HUDEP-2 (cell line): ENCODE measurements around the gene SMCO3.
"Not testable (repeated sequence)": the region's sequence is repeated elsewhere in the genome, so short reads cannot be mapped to it uniquely, and the experiment has no call there.

Experiments
- DNase-seq, 76 experiments: peaks; one replicate each; lab custom pipeline; 2025; ENCODE audit not compliant: unreplicated experiment in 76 of 76; lab: John Stamatoyannopoulos, UW

SMCO3 gene

DNA sequence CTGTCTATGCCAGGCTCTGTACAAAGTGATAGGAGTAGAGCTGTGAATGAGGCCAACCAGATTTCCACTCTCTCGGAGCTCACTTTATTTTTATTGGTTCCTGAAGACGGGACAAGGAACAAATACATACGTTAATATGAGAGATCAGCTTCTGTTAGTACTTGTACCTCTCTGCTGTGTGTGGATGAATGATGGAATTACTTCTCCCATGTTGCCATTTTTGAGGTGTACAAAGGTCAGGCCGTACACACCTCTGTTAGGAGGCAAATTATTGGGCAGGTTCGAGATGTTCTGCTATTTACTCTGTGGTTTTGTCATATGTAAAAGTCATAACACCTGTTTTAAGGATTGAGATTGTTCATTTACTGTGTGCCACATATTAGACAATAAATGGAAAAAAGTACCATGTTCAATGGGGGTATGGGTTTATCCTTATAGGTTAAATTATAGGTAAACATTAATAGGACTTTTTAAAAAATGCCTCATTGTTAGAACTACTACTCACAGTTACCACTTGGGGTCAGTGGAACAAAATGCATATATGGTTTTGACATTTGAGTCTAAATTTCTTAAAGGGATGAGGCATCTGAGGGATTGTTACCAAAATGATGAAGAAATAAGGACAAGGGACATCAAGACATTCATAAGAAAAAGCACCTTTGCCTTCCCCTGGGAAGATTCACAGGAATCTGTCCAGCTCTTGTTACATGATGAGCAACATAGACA, 37.6 kb downstream of the SMCO3 start:
- peak in 2 of 76 experiments; percentile 5 to 24 for DNase-seq

DNA sequence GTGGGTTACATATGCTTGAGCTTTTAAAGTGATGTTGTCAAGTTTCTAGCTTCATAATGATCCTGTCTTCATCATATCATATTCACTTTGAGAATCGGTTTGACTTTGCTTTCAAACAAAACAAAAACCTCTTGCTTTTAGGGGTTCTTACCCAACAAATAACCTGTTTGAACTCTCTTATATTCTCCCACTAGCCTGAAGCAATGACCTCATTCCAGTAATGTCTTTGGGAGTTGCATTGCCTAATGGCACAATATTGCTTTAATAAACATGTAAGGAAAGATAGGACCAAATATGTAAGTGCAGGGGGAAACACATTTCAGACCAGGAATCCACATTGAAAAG, 38.4 kb downstream of the SMCO3 start:
- no peak for DNase-seq

DNA sequence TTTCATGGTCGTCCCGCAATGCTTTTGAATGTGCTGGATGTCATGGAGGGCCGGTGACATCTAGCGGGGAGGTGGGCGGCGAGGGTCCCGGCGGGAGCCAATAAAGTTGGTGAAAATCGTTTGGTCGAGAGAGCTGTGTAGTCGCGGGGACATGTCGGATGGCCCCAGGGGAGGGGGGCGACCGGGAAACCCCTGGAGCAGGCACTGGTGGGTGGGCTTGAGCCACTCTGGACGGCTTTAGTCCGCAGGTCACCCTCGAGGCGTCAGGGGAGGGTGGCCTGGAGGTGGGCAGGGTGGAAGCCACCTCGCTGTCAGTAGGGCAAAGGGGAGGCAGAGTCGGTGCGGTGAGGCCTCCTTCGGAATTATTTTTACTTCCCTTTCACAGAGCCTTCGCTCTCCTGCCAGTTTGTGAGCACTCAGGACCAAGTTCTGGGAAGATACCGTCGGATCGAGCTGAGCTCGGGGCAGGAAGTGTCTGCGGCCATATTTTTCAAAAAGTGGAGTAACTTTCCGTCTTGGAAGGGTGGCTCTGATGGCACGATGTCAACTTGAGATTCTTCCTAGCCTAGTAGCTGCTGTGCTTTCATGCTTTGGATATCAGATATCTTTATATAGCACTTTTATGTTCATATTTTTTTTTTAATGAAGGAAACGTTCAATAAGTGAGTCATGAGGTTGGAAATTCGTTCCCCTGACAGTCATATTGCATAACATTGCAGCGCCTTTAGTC, 38.9 kb downstream of the SMCO3 start:
- DNase-seq: peak in 43 of 76 experiments; percentile 4 to 65 (median 28)

DNA sequence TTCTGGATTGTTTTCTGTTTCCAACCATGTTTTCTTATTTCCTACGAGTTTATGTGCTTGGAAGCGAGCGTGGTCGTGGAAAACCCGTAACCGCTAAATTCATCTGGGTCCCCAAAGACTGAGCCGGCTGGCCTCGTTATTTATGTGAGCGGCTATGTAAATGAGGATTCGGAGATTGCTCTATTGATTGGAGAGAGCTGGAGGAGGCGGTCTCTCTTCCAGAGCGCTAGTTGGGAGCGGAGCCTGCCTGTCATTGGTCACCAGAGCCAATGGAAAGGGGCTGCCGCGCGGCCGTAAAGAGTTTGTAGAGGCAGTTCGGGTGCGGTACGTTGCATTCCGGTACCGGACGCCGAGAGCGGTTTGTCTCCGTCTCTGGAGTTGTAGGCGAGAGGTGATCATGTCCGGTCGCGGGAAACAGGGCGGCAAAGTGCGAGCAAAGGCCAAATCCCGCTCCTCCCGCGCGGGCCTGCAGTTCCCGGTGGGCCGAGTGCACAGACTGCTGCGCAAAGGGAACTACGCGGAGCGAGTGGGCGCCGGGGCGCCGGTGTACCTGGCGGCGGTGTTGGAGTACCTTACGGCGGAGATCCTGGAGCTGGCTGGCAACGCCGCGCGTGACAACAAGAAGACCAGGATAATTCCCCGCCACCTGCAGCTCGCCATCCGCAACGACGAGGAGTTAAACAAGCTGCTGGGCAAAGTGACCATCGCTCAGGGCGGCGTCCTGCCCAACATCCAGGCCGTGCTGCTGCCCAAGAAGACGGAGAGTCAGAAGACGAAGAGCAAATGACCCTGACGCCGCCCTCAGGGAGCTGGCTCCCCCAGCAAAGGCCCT, 39.7 kb downstream of the SMCO3 start:
- peak in 75 of 76 experiments; percentile 36 to 96 (median 87) for DNase-seq

DNA sequence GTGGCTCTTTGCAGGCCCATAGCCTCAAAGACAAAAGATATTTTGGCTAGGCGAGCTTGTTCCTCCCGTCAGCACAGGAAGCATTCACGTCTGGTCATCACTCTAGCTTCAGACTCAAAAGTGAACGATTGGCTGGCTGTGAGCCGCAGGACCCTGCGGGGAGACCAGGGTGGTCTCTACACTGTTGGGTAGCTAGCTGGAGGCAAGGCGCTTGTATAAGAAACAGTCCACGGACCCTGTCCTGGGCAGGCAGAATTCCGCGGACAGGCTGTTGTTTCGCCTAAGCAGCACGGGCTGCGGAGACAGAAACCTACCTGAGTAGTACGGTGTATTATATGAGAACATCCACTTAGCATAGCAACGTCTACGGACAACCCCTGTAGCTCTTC, 40.3 kb downstream of the SMCO3 start:
- peak in 6 of 76 experiments; percentile 27 to 80 (median 54) for DNase-seq

DNA sequence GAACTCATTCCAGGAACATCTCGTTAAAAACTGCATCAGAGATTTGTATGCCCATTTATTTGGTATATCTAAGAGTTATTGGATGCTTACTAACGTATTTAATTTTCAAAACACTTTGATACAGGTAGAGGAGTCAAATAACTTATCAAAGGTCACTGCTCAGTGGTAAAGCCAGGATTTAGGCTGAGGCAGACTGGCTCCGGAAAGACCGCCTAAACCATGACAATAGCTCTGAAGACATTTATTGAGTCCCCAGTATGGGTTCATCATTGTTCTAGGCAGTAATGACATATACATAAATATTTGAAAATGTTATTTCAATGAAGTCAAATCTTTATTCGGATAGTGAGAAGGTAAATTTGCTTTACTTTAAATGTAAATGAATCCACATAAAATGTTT, 41.0 kb downstream of the SMCO3 start:
- no peak for DNase-seq

DNA sequence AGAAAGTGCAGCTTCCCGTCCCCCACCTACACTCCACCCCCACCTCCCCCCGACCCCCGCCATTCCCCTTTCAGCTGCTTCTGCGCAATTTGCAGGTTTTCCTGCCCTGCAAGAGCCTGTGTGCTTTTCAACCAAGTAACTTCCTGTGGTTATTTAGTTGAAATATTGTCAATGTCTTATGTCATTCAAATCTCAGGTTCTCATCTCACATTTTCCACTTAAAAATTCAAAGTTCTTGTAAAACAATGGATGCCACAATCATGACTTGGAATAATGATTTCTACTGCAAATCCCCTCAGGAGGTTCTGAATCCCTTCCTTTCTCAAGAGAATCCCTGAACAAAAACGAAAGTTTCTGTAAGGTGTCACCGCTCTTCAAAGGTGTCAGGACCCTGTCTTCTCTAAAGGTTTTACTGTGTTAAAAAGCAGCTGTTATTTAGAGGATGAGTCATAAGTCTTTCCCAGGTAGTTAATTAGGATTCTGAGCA, 42.3 kb downstream of the SMCO3 start:
- DNase-seq: no peak

DNA sequence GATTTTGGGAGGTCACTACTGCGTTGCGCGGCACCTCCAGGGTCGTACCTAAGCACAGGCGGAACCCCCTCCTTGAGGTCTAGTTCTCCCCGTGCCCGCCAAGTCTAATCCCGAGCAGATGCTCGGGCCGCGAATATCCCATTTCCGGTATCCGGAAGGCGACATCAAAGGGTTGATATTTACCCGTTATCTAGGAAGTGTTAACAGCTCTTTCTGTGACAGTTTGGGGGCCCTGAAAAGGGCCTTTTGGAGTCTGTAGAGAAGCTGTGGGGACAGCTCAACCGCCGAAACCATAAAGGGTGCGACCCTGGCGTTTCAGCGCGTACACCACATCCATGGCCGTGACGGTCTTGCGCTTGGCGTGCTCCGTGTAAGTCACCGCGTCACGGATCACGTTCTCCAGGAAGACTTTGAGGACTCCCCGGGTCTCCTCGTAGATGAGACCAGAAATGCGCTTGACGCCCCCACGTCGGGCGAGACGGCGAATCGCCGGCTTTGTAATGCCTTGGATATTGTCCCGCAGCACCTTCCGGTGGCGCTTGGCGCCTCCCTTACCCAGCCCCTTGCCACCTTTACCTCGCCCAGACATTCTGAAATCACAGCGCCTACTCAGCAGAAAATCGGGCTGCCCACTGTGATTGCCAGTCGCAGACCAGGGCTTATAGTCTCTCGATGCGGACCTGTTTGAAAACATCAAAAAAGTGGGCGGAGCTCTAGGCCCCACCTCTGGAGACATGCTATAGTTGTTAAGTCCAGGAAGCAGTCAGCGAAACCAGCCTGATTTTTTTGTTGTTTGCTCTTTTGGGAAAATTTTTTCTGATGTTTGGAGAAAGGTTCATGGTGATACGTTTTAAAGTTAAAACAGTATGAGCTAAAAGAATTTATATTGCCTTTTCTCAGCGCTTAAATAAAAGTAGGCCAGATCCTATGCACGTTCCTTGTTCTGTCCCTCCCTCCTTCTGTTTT, 43.2 kb downstream of the SMCO3 start:
- DNase-seq: peak in 75 of 76 experiments; percentile 25 to 92 (median 75)

DNA sequence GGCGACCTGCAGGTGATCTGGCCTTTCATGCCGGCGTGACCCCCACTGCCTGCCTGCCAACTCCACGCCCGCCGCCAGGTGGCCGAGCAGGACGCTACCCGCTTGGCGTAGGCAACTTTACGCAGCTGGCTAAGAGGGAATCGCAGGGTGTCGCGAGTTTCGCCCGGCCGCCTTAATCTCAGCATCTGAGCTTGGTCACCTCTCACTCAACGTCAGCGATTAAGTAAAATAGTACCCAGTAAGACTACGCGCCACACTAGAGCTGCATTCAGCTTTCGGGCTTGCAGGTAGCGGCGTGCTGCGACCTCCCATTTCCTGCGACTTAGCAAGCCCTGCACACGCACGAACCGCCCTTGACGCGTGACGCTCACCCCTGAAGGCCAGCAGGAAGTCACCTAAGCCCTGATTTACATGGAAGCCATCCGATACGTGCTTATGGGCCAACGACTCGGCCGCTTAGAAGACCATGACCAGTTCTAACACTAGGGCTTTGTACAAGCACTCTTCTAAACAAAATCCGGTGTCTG, 44.0 kb downstream of the SMCO3 start:
- peak in 72 of 76 experiments; percentile 11 to 82 (median 60) for DNase-seq

DNA sequence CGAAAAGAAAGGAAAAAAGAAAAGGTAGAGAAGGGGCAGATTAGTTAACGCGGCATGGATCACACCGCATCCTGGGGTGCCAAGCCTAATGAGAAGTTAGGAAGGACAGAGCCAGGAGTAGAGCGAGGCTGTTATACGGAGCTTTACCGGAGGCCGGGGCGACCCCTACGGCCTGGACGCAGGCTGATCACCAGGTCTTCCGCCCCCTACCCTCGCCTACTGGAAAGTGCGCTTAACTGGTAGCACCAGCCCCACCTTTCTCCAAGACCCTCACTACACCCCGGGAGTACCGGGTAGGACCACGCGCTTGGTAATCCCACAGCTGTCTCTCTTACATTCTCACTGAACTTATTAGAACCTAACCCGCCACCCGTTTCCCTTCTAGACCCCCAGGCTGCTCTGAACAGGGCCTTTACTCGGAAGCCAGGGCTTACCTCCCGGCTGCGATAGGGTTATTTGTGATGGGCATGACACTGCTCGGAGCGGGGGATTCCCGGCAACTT, 44.5 kb downstream of the SMCO3 start:
- peak in 2 of 76 experiments; percentile 18 to 23 for DNase-seq

DNA sequence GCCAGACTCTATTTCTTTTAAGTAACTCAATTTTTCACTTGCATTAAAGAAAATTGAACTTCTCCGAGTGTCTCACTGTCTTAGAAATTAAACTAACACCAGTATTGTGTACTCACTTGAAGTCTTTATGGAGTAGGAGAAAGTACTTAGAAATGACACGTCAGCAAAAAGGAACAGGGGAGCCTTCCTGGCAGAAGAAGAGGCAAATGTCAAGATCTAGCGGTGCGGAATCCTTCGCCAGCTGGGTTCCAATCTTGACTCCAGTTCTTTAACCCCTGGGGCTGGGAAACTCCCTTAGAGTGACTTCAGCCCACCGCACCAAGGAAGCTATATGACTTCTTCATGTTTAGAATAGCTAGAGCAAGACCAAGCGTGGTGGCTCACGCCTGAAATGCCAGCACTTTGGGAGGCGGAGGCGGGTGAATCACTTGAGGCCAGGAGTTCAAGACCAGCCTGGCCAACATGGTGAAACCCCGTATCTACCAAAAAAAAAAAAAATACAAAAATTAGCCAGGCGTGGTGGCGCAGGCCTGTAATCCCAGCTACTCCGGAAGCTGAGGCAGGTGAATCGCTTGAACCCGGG, 45.1 kb downstream of the SMCO3 start:
- DNase-seq: no peak

DNA sequence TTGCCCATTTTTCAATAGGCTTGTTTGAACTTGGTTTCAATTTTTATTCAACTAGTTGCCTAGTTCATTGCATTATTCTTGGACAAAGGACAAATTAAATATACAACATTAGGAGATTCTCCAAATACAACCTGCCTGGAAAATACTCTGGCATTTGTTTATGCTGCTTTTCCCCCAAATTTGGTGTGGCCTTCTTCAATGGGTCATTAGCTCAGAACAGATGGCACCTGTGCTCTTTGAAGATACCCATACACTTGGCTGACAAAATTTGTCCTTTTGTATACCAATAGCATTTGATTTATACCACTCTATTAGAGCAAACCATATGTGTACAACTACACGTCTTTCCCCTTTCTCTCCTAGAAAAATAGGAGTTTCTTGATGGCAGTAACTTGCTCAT, 46.4 kb downstream of the SMCO3 start:
- no peak for DNase-seq

DNA sequence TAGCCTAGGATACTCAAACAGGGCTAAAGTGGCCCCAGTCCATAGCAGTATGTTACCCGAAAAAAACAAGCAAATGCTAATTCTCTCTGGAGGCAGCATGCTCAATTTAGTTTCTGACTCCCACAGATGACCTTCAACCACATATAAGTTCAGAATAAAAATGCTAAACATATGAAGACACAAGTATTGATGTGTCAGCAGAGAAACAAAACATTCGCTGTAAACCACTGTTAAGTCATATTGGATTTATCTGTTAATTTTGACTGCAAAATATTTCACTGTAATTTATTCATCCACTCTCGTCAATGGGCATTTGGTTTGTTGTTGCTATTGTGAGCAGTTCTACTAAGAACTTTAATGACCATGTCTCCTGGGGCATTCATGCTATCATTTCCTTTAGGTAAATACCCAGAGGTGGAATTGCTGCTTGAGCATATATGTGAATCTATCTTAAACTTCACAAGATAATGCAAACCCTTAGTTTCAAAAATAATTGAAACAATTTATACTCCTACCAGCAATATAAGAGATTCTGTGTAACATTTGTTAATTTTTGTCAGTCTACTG, 47.2 kb downstream of the SMCO3 start:
- DNase-seq: no peak

DNA sequence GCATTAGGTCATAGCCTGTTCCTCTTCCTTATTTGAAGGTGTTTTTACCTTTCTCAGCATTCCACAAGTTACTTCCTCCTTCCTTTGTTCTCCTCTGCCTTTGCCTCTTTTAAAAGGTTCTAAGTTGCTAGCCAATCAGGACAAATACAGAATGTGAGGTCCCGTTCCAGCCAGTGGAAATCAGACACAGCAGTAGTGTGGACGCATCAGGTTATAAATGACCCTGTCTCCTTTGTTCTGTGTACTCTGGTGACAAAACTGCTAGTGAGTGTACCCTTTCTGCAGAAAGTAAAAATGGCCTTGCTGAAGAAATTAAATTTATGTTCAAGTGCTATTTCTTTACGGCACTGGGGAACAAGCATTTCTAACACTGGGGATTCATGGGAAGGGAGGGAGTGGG, 48.0 kb downstream of the SMCO3 start:
- not testable (repeated sequence) for DNase-seq

DNA sequence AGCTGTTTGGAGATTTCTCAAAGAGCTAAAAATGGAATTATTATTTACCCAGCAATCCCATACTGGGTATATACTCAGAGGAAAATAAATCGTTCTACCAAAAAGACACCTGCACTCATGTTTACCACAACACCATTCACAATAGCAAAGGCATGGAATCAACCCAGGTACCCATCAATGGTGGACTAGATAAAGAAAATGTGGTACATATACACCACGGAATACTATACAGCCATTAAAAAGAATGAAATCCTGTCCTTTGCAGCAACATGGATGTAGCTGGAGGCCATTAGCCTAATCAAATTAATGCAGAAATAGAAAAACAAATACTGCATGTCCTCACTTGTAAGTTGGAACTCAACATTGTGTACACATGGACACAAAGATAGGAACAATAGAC, 48.6 kb downstream of the SMCO3 start:
- DNase-seq: no peak

DNA sequence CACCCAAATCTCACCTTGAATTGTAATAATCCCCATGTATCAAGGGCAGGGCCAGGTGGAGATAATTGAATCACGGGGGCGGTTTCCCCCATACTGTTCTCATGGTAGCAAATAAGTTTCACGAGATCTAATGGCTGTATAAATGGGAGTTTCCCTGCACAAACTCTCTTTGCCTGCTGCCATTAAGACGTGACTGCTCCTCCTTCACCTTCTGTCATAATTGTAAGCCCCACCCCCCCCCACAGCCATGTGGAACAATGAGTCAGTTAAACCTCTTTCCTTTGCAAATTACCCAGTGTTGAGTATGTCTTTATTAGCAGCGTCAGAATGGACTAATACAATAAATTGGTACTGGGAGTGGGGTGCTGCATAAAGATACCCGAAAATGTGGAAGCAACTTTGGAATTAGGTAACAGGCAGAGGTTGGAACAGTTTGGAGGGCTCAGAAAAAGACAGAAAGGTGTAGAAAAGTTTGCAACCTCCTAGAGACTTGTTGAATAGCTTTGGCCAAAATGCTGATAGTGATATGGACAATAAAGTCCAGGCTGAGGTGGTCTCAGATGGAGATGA, 54.2 kb downstream of the SMCO3 start:
- not testable (repeated sequence) for DNase-seq

DNA sequence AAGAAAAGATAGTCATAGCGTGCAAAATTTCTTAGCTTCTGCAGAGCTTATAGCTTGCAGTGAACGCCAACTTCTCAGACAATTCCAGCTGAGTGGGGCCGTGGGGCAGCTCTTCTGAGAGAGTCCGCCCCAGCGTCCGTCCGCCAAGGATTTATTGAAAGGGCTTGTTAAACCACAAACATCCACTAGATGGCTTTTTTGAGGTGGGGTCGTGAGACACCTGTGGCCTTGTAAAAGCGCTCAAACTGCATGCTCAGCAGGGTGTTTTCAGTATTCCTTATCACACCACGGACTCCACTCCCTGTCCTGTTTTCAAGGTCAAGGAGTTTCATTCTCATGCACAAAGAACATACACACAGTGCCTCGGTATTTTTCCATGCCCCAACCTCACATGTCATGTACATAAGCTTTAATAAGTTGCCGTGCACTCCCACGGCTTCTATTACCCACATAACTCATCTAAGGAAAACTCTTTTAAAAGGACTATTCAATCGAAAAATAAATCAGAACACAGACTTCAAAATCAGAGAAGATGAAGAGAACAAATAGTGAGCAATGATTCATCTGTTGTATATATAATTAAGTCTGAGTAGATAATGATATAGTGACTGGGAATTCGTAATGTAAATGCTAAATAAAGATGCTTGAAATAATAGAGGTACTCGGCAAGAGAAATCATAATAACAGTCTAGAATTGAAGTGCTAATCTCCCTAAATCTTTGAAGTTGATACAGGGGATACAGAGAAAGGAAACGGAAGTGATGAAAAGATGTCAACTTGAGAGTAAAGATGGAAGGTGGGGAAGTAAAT, 57.4 kb downstream of the SMCO3 start:
- DNase-seq: no peak
